SK-N-SH (cell line): ENCODE measurements around the gene GRAMD1B. TPM values are rescaled to one million over a fixed set of nuclear protein-coding genes. Genes with fewer than 3 reads are reported as not detected.

Experiments
- CTCF ChIA-PET: fragments of 300-600, 350-600 bp; formaldehyde crosslinking; extraction: SDS; loops from one replicate; lab custom pipeline; 2021; lab: Yijun Ruan, JAX
- POLR2A ChIA-PET: fragments of 350-600 bp; sonication (Branson Sonifier 250); formaldehyde crosslinking; extraction: SDS; loops from one replicate; lab custom pipeline; 2020; ENCODE audit warnings: antibody characterized with exemption, inconsistent platforms; lab: Yijun Ruan, JAX
- DNase-seq: peaks from one replicate; pipeline ENCODE4 v3.0.0; 2012
- H2AFZ ChIP-seq: fragments of 200-600 bp; sonication (generic); 2 replicates; pipeline ENCODE4 v1.8.1; 2016; ENCODE audit warnings: antibody characterized with exemption, mild to moderate bottlenecking, low read depth
- H3F3A ChIP-seq: fragments of 200-600 bp; sonication (generic); replicated peaks from 2 replicates; pipeline ENCODE3; 2016; ENCODE audit warnings: antibody characterized with exemption, mild to moderate bottlenecking; ENCODE audit not compliant: insufficient read depth
- H3K27ac ChIP-seq, 2 experiments: fragments of 200-500 bp in 1 of 2; fragments of 200-600 bp in 1 of 2; sonication (Bioruptor generic) in 1 of 2; sonication (generic), shearing (Covaris generic) in 1 of 2; 2 replicates each; pipeline versions ENCODE4 v1.5.1 to v1.6.1; 2014 to 2016; ENCODE audit warnings: low read depth in 2 of 2, inconsistent platforms in 1 of 2, low read length in 1 of 2, mild to moderate bottlenecking in 1 of 2, mixed read lengths in 1 of 2
- H3K27me3 ChIP-seq: fragments of 200-600 bp; sonication (generic), shearing (Covaris generic); 2 replicates; pipeline ENCODE4 v1.6.1; 2016; ENCODE audit warnings: mixed run types; ENCODE audit not compliant: insufficient read depth
- H3K36me3 ChIP-seq, 2 experiments: fragments of 200-500 bp in 1 of 2; fragments of 200-600 bp in 1 of 2; sonication (Bioruptor generic) in 1 of 2; sonication (generic) in 1 of 2; replicated peaks in 1 of 2; 2 replicates each; pipeline versions ENCODE3 to v1.5.1; 2014 to 2016; ENCODE audit warnings: low read length in 1 of 2, mild to moderate bottlenecking in 1 of 2; ENCODE audit not compliant: insufficient read depth in 2 of 2, control insufficient read depth in 1 of 2
- H3K4me1 ChIP-seq, 2 experiments: fragments of 200-500 bp in 1 of 2; fragments of 200-600 bp in 1 of 2; sonication (Bioruptor generic) in 1 of 2; sonication (generic), shearing (Covaris generic) in 1 of 2; 2 replicates each; pipeline versions ENCODE4 v1.5.1 to v1.6.1; 2014 to 2016; ENCODE audit warnings: low read depth in 1 of 2, low read length in 1 of 2, mixed run types in 1 of 2; ENCODE audit not compliant: insufficient read depth in 2 of 2, control insufficient read depth in 1 of 2
- H3K4me2 ChIP-seq: fragments of 200-600 bp; sonication (generic), shearing (Covaris generic); 2 replicates; pipeline ENCODE4 v1.6.1; 2017; ENCODE audit warnings: mixed run types
- H3K4me3 ChIP-seq, 2 experiments: fragments of 200-500 bp in 1 of 2; fragments of 200-600 bp in 1 of 2; sonication (Bioruptor generic) in 1 of 2; sonication (generic), shearing (Covaris generic) in 1 of 2; 2 replicates each; pipeline versions ENCODE4 v1.5.1 to v1.8.1; 2014 to 2016; ENCODE audit warnings: low read depth in 2 of 2, inconsistent platforms in 1 of 2, low read length in 1 of 2, mild to moderate bottlenecking in 1 of 2, mixed read lengths in 1 of 2, moderate library complexity in 1 of 2
- H3K79me2 ChIP-seq: fragments of 200-600 bp; sonication (generic); 2 replicates; pipeline ENCODE4 v1.8.1; 2017; ENCODE audit warnings: mild to moderate bottlenecking; ENCODE audit not compliant: insufficient read depth
- H3K9ac ChIP-seq: fragments of 200-600 bp; sonication (generic); 2 replicates; pipeline ENCODE4 v1.6.1; 2017; ENCODE audit warnings: mixed run types
- H3K9me2 ChIP-seq: fragments of 200-600 bp; sonication (generic); 2 replicates; pipeline ENCODE4 v1.6.1; 2017; ENCODE audit warnings: mixed run types
- H3K9me3 ChIP-seq: fragments of 200-600 bp; sonication (generic); 2 replicates; pipeline ENCODE4 v1.6.1; 2017; ENCODE audit warnings: mixed run types, mild to moderate bottlenecking, moderate library complexity
- H4K20me1 ChIP-seq: fragments of 200-600 bp; sonication (generic); 2 replicates; pipeline ENCODE4 v1.6.1; 2017; ENCODE audit warnings: mild to moderate bottlenecking, mixed run types; ENCODE audit not compliant: insufficient read depth
- CHD2 ChIP-seq: fragments of 150-350 bp; IDR thresholded peaks from 2 replicates; pipeline ENCODE4 v1.6.1; 2018; ENCODE audit warnings: low read length; ENCODE audit not compliant: partially characterized antibody
- ELF1 ChIP-seq: IDR thresholded peaks from 2 replicates; pipeline ENCODE4 v1.4.0; 2012
- FOXJ3 ChIP-seq: sonication (generic); formaldehyde crosslinking; IDR thresholded peaks from 2 replicates; pipeline ENCODE4 v1.5.1; 2020; ENCODE audit warnings: mild to moderate bottlenecking, missing genetic modification reagents
- FOXM1 ChIP-seq: IDR thresholded peaks from 2 replicates; pipeline ENCODE4 v1.4.0; 2012; ENCODE audit warnings: low read depth, mild to moderate bottlenecking
- GABPA ChIP-seq: IDR thresholded peaks from 2 replicates; pipeline ENCODE4 v1.4.0; 2012; ENCODE audit warnings: low read depth, mild to moderate bottlenecking
- GATA2 ChIP-seq: sonication (generic); formaldehyde crosslinking; IDR thresholded peaks from 2 replicates; pipeline ENCODE4 v1.5.0; 2020; ENCODE audit warnings: mild to moderate bottlenecking, missing genetic modification reagents
- JUND ChIP-seq: IDR thresholded peaks from 2 replicates; pipeline ENCODE4 v1.4.0; 2012
- MEF2A ChIP-seq: IDR thresholded peaks from 2 replicates; pipeline ENCODE4 v1.4.0; 2012; ENCODE audit warnings: low read depth, borderline replicate concordance
- PBX3 ChIP-seq: IDR thresholded peaks from 2 replicates; pipeline ENCODE4; 2012
- RAD21 ChIP-seq: IDR thresholded peaks from 2 replicates; pipeline ENCODE4 v1.6.1; 2012; ENCODE audit warnings: mild to moderate bottlenecking, low read length
- RCOR1 ChIP-seq: fragments of 150-350 bp; IDR thresholded peaks from 2 replicates; pipeline ENCODE4 v1.6.1; 2017; ENCODE audit warnings: antibody characterized with exemption, low read length
- RFX5 ChIP-seq: IDR thresholded peaks from 2 replicates; pipeline ENCODE4 v1.6.1; 2012; ENCODE audit warnings: mild to moderate bottlenecking, improper control_type of control experiment, low read length
- RXRA ChIP-seq: IDR thresholded peaks from 2 replicates; pipeline ENCODE4 v1.4.0; 2012; ENCODE audit warnings: low read depth, mild to moderate bottlenecking, borderline replicate concordance
- SIN3A ChIP-seq: IDR thresholded peaks from 2 replicates; pipeline ENCODE4 v1.6.1; 2012; ENCODE audit warnings: low read depth, mild to moderate bottlenecking, low read length, moderate library complexity, borderline replicate concordance
- TAF1 ChIP-seq: IDR thresholded peaks from 2 replicates; pipeline ENCODE4 v1.6.1; 2012; ENCODE audit warnings: low read depth, mild to moderate bottlenecking, low read length, moderate library complexity, borderline replicate concordance
- TEAD4 ChIP-seq: IDR thresholded peaks from 2 replicates; pipeline ENCODE4 v1.4.0; 2012; ENCODE audit warnings: mild to moderate bottlenecking, borderline replicate concordance; ENCODE audit not compliant: insufficient read depth
- USF2 ChIP-seq: fragments of 150-350 bp; IDR thresholded peaks from 2 replicates; pipeline ENCODE4 v1.6.1; 2017; ENCODE audit warnings: antibody characterized with exemption, low read length, low read depth, borderline replicate concordance
- ZBTB33 ChIP-seq: IDR thresholded peaks from 2 replicates; pipeline ENCODE4 v1.4.0; 2012; ENCODE audit warnings: low read depth, borderline replicate concordance
- WGBS: methylation state at CpG from one replicate; pipeline ENCODE4 v1.1.6; 2017; ENCODE audit warnings: low lambda C conversion rate; 5-methylcytosine and 5-hydroxymethylcytosine counted together
- polyA plus RNA-seq, 3 experiments: library from polyadenylated mRNA; depleted of rRNA; stranded (reverse); fragments of >200 nt; gene quantifications; 2 replicates each; pipeline ENCODE4 v1.2.3, GENCODE V29; 2012
- TF ChIP-seq, protein P1 (sequence below): fragments of 200-600 bp; sonication (generic); IDR thresholded peaks from 2 replicates; pipeline ENCODE4 v1.6.1; 2017; ENCODE audit warnings: antibody characterized with exemption, mild to moderate bottlenecking, moderate library complexity

GRAMD1B gene
- polyA plus RNA-seq, 1 of the 3 experiments (the other 2 are of a cell fraction): 14.5 TPM

DNA sequence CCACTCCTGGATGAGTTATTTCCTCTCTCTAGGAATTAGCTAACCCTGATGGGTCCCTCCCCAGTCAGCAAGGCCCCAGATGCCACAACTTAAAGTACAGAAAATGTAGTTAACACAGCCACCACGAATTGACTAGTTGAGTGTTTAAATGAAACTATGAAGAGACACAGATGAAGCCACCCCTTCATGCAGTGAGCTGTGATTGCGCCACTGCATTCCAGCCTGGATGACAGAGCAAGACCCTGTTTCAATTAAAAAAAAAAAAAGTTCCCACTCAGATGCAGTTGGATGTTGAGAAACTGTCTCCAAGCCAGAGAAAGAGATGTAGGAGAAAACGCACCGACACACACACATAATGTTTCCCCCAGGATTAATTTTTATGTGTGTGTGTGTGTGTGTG, 171.1 kb downstream of the GRAMD1B start (continued):
- no peak for TF ChIP-seq PBX3
- TF ChIP-seq RFX5: no peak
- TF ChIP-seq GATA2 (CRISPR knock-in tag): no peak
- no peak for TF ChIP-seq RAD21
- TF ChIP-seq TEAD4: no peak

GRCh38 chr11:123601743-123602142, 171.7 kb downstream of the GRAMD1B start:
- no peaks in the 10 kb centered on the region for H3K79me2 ChIP-seq
- H3K27me3 ChIP-seq: no peaks in the 10 kb centered on the region
- H2AFZ ChIP-seq: no peak overlapping the region
- H3K9me3 ChIP-seq: no peaks in the 10 kb centered on the region
- H3K9ac ChIP-seq: no peak overlapping the region
- H3K4me1 ChIP-seq: no peaks in the 10 kb centered on the region
- H3K9me2 ChIP-seq: no peaks in the 10 kb centered on the region
- TF ChIP-seq ELF1 (no peak), GABPA (no peak), CHD2 (no peak), GATA2 (CRISPR knock-in tag) (no peak)
- H3K4me3 ChIP-seq: no peak overlapping the region
- 96% methylated on average over 4 of the region's 4 CpGs for WGBS
- no peak overlapping the region for H3K4me2 ChIP-seq
- H3K36me3 ChIP-seq: peaks cover 9 to 22% of the 10 kb centered on the region in 2 experiments
- H3K27ac ChIP-seq: no peak overlapping the region
- no peaks in the 10 kb centered on the region for H4K20me1 ChIP-seq
- H3F3A ChIP-seq: no peaks in the 10 kb centered on the region
- ChIA-PET POLR2A (no interaction called here), CTCF (interaction anchor here (1.1 to 1.2 kb wide), 2 partner anchors 21 to 77 kb away, joined by 3 to 5 read pairs; no protein-coding TSS in a partner anchor)
- no peak for DNase-seq

DNA sequence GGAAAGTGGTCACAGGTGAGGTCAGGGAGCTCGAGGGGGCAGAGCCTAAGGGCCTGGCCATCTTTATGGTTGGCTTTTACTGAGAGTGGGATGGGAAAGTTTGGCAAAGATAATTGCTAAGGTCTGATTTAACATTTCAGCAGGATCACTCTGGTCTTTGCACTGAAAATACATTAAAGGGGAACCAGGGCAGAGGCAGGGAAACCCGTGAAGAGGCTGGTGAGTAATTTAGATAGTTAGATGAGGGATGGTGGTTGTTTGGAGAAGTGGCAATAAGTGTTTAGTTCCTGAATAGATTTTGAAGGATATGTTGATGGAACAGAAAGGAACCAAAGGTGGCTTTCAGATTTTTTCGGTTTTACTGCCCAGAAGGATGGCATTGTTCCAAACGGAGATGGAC, 173.6 kb downstream of the GRAMD1B start:
- H3K4me3 ChIP-seq: no peak overlapping the region
- no peak overlapping the region for H3K9ac ChIP-seq
- no peak overlapping the region for H3K4me2 ChIP-seq
- H3K9me3 ChIP-seq: no peaks in the 10 kb centered on the region
- no peak for DNase-seq
- no peaks in the 10 kb centered on the region for H3K27me3 ChIP-seq
- H2AFZ ChIP-seq: no peak overlapping the region
- ChIA-PET CTCF (interaction anchor here (0.7 to 1.5 kb wide), 3 partner anchors 27 to 104 kb away, joined by 3 to 5 read pairs (median 3); no protein-coding TSS in a partner anchor), POLR2A (no interaction called here)
- TF ChIP-seq RCOR1 (no peak), RAD21 (no peak), ZBTB33 (no peak), RFX5 (no peak), RXRA (no peak), FOXJ3 (no peak), SIN3A (no peak), GABPA (no peak), FOXM1 (no peak), CHD2 (no peak), JUND (no peak), USF2 (no peak), MEF2A (no peak), TAF1 (no peak), PBX3 (no peak)
- TF ChIP-seq, protein P1, sequence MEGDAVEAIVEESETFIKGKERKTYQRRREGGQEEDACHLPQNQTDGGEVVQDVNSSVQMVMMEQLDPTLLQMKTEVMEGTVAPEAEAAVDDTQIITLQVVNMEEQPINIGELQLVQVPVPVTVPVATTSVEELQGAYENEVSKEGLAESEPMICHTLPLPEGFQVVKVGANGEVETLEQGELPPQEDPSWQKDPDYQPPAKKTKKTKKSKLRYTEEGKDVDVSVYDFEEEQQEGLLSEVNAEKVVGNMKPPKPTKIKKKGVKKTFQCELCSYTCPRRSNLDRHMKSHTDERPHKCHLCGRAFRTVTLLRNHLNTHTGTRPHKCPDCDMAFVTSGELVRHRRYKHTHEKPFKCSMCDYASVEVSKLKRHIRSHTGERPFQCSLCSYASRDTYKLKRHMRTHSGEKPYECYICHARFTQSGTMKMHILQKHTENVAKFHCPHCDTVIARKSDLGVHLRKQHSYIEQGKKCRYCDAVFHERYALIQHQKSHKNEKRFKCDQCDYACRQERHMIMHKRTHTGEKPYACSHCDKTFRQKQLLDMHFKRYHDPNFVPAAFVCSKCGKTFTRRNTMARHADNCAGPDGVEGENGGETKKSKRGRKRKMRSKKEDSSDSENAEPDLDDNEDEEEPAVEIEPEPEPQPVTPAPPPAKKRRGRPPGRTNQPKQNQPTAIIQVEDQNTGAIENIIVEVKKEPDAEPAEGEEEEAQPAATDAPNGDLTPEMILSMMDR: no peak
- no peak overlapping the region for H3K27ac ChIP-seq
- H3K9me2 ChIP-seq: no peaks in the 10 kb centered on the region
- H3K36me3 ChIP-seq: peaks cover 9 to 22% of the 10 kb centered on the region in 2 experiments
- WGBS: 92% methylated on average over 4 of the region's 4 CpGs
- no peaks in the 10 kb centered on the region for H3F3A ChIP-seq
- no peaks in the 10 kb centered on the region for H4K20me1 ChIP-seq
- H3K4me1 ChIP-seq: no peaks in the 10 kb centered on the region
- no peaks in the 10 kb centered on the region for H3K79me2 ChIP-seq
